ENCODE results near the gene TENM3.

DNA sequence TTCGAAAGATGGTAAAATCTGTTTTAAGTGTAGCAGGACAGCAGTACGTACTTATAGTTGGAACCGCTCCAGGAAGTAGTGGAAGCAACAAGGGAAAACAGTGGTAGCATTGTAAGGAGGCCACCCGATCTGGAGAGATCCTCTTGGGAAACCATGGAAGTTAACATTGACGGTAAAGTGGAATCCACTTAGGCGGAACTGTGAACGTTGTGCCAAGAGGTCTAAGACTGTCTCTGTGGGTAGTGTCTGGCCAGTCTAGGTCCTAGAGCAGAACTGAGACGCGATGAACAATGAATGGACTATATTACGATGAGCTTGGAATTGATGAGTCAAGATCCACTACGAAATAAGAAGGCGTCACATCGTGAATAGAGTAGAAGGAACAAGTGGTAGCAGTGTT lies 124.0 kb downstream of the TENM3 start:
- TF ChIP-seq, protein P1, sequence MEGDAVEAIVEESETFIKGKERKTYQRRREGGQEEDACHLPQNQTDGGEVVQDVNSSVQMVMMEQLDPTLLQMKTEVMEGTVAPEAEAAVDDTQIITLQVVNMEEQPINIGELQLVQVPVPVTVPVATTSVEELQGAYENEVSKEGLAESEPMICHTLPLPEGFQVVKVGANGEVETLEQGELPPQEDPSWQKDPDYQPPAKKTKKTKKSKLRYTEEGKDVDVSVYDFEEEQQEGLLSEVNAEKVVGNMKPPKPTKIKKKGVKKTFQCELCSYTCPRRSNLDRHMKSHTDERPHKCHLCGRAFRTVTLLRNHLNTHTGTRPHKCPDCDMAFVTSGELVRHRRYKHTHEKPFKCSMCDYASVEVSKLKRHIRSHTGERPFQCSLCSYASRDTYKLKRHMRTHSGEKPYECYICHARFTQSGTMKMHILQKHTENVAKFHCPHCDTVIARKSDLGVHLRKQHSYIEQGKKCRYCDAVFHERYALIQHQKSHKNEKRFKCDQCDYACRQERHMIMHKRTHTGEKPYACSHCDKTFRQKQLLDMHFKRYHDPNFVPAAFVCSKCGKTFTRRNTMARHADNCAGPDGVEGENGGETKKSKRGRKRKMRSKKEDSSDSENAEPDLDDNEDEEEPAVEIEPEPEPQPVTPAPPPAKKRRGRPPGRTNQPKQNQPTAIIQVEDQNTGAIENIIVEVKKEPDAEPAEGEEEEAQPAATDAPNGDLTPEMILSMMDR (IDR thresholded peaks at IDR 0.05) = no peak
- TF ChIP-seq EZH2phosphoT487 (IDR thresholded peaks at IDR 0.05; ENCODE audit: borderline replicate concordance, low read depth) = no peak
- TF ChIP-seq EP300 (IDR thresholded peaks at IDR 0.05; ENCODE audit: borderline replicate concordance in 1 of 2, low read depth in 1 of 2, low read length in 1 of 2) = no peak
- no peak for TF ChIP-seq RAD21 (IDR thresholded peaks at IDR 0.05; ENCODE audit: low read length)
- TF ChIP-seq FOXM1 (IDR thresholded peaks at IDR 0.05; ENCODE audit: low read depth) = no peak
- no peak for TF ChIP-seq CHD2 (IDR thresholded peaks at IDR 0.05; ENCODE audit: low read length, partially characterized antibody)
- TF ChIP-seq NRF1 (IDR thresholded peaks at IDR 0.05; ENCODE audit: low read depth, low read length) = no peak
